Measurements from ENCODE around the gene ARHGEF19.
A peak's percentile ranks its signal among the peaks of the same experiment; 100 is the strongest.
"Not testable (repeated sequence)": the region's sequence is repeated elsewhere in the genome, so short reads cannot be mapped to it uniquely, and the experiment has no call there.

ARHGEF19 gene

GRCh38 chr1:16178596-16179497 is 33.6 kb downstream of the ARHGEF19 start:
- no peak for DNase-seq

DNA sequence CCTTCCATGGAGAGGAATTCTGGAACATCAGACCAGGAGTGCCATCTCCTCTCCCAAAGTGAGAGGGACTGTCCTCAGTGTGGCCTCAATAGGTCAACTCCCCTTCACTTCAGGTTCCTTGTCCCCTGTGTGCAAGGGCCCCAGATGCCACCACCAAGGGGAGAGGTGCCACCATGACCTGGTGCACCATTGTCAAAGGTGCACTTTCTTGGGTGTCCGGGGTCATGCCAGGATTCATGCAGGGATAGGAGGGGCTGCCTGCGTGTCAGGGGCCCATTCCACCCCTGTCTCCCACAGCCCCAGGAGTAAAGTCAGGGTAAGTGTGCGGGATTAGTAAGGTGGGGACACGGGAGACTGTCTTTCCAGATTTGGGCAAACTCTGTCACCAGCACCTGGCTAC is 35.1 kb downstream of the ARHGEF19 start:
- no peak for DNase-seq

DNA sequence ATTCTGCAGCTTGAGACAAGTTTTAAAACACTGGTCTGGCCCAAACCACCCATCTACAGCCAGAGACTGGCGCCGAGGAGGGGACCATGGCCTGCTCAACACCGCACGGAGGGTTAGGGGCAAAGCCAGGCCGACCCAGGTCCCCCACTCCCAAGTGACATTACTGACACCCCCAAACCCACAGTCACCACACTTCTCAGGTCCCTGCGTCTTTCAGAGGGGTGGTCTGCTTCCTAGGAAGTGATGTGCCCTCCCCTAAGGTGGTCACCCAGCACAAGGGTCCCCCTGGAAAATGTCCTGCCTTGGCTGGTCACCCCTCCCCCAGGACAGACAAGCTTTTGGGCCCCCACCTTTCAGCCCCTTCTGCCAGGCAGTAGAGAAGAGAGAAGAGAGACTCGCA is 35.8 kb downstream of the ARHGEF19 start:
- no peak for DNase-seq

DNA sequence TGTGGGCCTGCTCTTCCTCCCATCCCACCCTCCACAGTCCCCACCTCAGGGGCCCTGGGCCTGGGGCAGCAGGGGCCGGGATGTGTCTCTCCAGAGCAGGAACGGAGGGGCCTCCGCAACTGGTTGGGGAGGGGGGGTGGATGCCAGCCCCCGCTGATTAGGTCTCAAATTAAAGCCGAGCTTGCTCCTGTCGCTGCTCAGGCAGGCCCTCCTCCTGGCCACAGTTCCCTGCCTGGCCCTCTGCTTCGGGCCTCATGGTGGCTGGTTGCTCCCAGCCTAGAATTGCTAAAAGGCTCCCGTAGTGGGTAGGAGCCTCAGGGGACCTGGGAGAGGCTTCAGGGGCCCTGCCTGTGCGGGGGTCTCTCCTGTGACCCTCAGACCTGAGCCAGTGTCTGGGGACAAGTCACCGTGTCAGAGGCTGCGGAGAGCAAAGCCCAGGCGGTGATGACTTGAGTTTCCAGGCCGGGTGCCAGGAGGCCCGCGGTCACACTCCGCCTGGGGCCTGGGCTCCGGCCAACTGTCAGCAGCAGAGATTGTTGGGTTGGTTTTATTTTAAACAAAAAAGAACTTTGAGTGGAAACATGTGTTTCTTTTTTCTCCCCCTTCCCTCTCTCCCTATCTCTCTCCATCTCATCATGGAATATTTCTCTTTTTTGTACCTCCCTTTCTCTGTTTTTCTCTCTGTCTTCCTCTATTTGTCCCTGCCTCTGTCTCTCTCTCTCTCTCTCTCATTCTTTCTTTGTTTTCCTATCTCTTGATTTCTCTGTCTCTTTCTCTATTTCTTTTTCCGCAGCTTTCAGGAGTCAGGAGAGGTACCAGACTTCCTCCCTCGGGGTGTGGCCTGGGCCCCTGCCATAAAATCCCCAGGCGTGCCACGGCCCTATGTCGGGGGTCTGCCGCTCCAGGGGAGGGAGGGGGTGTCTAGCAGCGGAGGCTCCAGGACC is 36.6 kb downstream of the ARHGEF19 start:
- DNase-seq: no peak

GRCh38 chr1:16174886-16175598 is 37.4 kb downstream of the ARHGEF19 start:
- DNase-seq: no peak

GRCh38 chr1:16174261-16174868 is 38.1 kb downstream of the ARHGEF19 start:
- no peak for DNase-seq

GRCh38 chr1:16173447-16174260 is 38.8 kb downstream of the ARHGEF19 start:
- no peak for DNase-seq

DNA sequence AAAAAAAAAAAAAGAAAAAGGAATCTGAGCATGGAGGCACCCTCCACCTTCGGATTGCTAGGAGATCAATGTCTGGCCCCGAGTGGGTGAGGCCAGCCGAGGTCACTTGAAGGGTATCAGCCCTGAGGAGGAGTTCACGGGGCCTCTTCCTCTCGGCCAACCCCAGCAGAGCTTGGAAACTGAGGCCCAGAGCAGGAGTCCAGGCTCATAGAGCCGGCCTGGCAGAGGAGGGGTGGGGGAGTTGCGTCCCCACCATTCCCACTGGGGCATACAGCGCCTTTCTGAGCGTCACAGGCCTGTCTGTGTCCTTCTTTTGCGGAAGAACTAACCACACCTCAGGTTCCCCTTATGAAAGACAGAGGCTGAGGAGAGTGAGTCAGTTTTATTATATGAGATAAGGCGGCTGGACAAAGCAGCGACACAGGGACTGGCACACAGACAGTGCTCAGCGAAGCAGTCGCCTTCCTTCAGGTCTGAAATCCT is 39.4 kb downstream of the ARHGEF19 start:
- no peak for DNase-seq

GRCh38 chr1:16172218-16172830 is 40.1 kb downstream of the ARHGEF19 start:
- no peak for DNase-seq

GRCh38 chr1:16171314-16172151 is 40.9 kb downstream of the ARHGEF19 start:
- DNase-seq: no peak

- no peak for DNase-seq
Observed at GRCh38 chr1:16170283-16170673, 42.2 kb downstream of the ARHGEF19 start.

- no peak for DNase-seq
Observed at GRCh38 chr1:16168622-16169360, 43.7 kb downstream of the ARHGEF19 start.

DNA sequence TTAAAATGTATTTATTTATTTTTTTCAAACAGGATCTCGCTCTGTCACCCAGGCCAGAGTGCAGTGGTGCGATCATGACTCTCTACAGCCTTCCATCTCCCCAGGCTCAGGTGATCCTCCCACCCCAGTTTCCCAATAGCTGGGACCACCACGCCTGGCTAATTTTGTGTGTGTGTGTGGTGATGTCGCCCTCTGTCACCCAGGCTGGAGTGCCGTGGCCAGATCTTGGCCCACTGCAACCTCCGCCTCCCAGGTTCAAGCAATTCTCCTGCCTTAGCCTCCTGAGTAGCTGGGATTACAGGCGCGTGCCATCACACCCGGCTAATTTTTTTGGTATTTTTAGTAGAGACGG is 44.3 kb downstream of the ARHGEF19 start:
- not testable (repeated sequence) for DNase-seq

GRCh38 chr1:16167331-16168143 is 44.9 kb downstream of the ARHGEF19 start:
- peak; percentile 44 for DNase-seq

- no peak for DNase-seq
Observed at GRCh38 chr1:16166117-16166516, 46.3 kb downstream of the ARHGEF19 start.

- DNase-seq: no peak
Observed at GRCh38 chr1:16165548-16165947, 46.9 kb downstream of the ARHGEF19 start.

- no peak for DNase-seq
Observed at GRCh38 chr1:16165073-16165364, 47.4 kb downstream of the ARHGEF19 start.

GRCh38 chr1:16164213-16165072 is 48.0 kb downstream of the ARHGEF19 start:
- DNase-seq: no peak
